ENCODE data around the gene USP36. TPM values are rescaled to one million over a fixed set of nuclear protein-coding genes. Genes with fewer than 3 reads are reported as not detected.

Gene USP36
- total RNA-seq, 1 donor from 2014 or later, result 59.0 TPM

- no peak overlapping the region for H3K27ac Mint-ChIP-seq (ENCODE audit: unreplicated experiment)
- no peaks in the 10 kb centered on the region for H3K4me1 Mint-ChIP-seq
- no peaks in the 10 kb centered on the region for H3K36me3 Mint-ChIP-seq (ENCODE audit: low read depth)
- DNase-seq (ENCODE audit: low read depth, low spot score), result no peak
- no peaks in the 10 kb centered on the region for H3K27me3 Mint-ChIP-seq (ENCODE audit: low read depth)
- no peak for TF ChIP-seq CTCF (conservative IDR thresholded peaks at IDR 0.05)
- H3K9me3 Mint-ChIP-seq, result no peaks in the 10 kb centered on the region
- H3K4me3 Mint-ChIP-seq, result no peak overlapping the region
These were observed 16.7 kb upstream of the USP36 start for GRCh38 chr17:78857266-78857665.

- Mint-ChIP-seq H3K27me3 (ENCODE audit: low read depth) (no peaks in the 10 kb centered on the region), H3K4me3 (no peak overlapping the region), H3K27ac (ENCODE audit: unreplicated experiment) (no peak overlapping the region), H3K4me1 (no peaks in the 10 kb centered on the region), H3K36me3 (ENCODE audit: low read depth) (no peaks in the 10 kb centered on the region), H3K9me3 (no peaks in the 10 kb centered on the region)
- no peak for TF ChIP-seq CTCF (conservative IDR thresholded peaks at IDR 0.05)
- DNase-seq (ENCODE audit: low read depth, low spot score), result no peak
These were observed 15.0 kb upstream of the USP36 start for GRCh38 chr17:78855561-78856165.

GRCh38 chr17:78854508-78854907, 13.9 kb upstream of the USP36 start:
- Mint-ChIP-seq H3K4me1 (no peaks in the 10 kb centered on the region), H3K4me3 (no peak overlapping the region), H3K27ac (ENCODE audit: unreplicated experiment) (no peak overlapping the region), H3K27me3 (ENCODE audit: low read depth) (no peaks in the 10 kb centered on the region), H3K9me3 (no peaks in the 10 kb centered on the region), H3K36me3 (ENCODE audit: low read depth) (no peaks in the 10 kb centered on the region)
- DNase-seq (ENCODE audit: low read depth, low spot score), result no peak
- TF ChIP-seq CTCF (conservative IDR thresholded peaks at IDR 0.05), result no peak

GRCh38 chr17:78853926-78854394, 13.3 kb upstream of the USP36 start:
- Mint-ChIP-seq H3K36me3 (ENCODE audit: low read depth) (no peaks in the 10 kb centered on the region), H3K27ac (ENCODE audit: unreplicated experiment) (no peak overlapping the region), H3K9me3 (no peaks in the 10 kb centered on the region), H3K4me3 (no peak overlapping the region), H3K27me3 (ENCODE audit: low read depth) (no peaks in the 10 kb centered on the region), H3K4me1 (no peaks in the 10 kb centered on the region)
- TF ChIP-seq CTCF (conservative IDR thresholded peaks at IDR 0.05), result no peak
- DNase-seq (ENCODE audit: low read depth, low spot score), result no peak

- no peak overlapping the region for H3K27ac Mint-ChIP-seq (ENCODE audit: unreplicated experiment)
- H3K4me1 Mint-ChIP-seq, result no peaks in the 10 kb centered on the region
- H3K4me3 Mint-ChIP-seq, result no peak overlapping the region
- no peaks in the 10 kb centered on the region for H3K36me3 Mint-ChIP-seq (ENCODE audit: low read depth)
- H3K27me3 Mint-ChIP-seq (ENCODE audit: low read depth), result no peaks in the 10 kb centered on the region
- H3K9me3 Mint-ChIP-seq, result no peaks in the 10 kb centered on the region
- no peak for TF ChIP-seq CTCF (conservative IDR thresholded peaks at IDR 0.05)
- DNase-seq (ENCODE audit: low read depth, low spot score), result no peak
These were observed 12.1 kb upstream of the USP36 start for GRCh38 chr17:78852709-78853121.
